Measurements from ENCODE around the gene FGFBP2.

GRCh38 chr4:15956179-15956850, 6.7 kb downstream of the FGFBP2 start:
- TF ChIP-seq BMI1 (IDR thresholded peaks at IDR 0.05; ENCODE audit: borderline replicate concordance) (no peak), HDGF (IDR thresholded peaks at IDR 0.05) (no peak), POLR2A (IDR thresholded peaks at IDR 0.05; ENCODE audit: low read depth, low read length) (no peak), RUNX3 (IDR thresholded peaks at IDR 0.05; ENCODE audit: low read length) (peak; percentile 24; the same call in 1 of the 2 replicates), CTCF (IDR thresholded peaks at IDR 0.05 in 2 of 3, conservative IDR thresholded peaks at IDR 0.05 in 1 of 3; ENCODE audit: control insufficient read depth in 2 of 3, extremely low read depth in 1 of 3, insufficient read depth in 1 of 3, low read depth in 3 of 3, low read length in 3 of 3) (peak; percentile 86 to 98 (median 92)), EP300 (IDR thresholded peaks at IDR 0.05; ENCODE audit: borderline replicate concordance in 1 of 2, control insufficient read depth in 1 of 2, low read depth in 2 of 2, low read length in 2 of 2) (no peak), POLR2AphosphoS5 (IDR thresholded peaks at IDR 0.05; ENCODE audit: low read length) (no peak), BRCA1 (IDR thresholded peaks at IDR 0.05; ENCODE audit: low read depth, low read length) (no peak), SPI1 (IDR thresholded peaks at IDR 0.05; ENCODE audit: borderline replicate concordance, insufficient read depth, low read depth, low read length) (peak; percentile 26; the same call in 1 of the 2 replicates)

Data from GM12878 (cell line).